ENCODE data around the gene PAQR6. TPM values are rescaled to one million over a fixed set of nuclear protein-coding genes. Genes with fewer than 3 reads are reported as not detected.
A peak's percentile ranks its signal among the peaks of the same experiment; 100 is the strongest.

PAQR6 gene
- total and polyA plus RNA-seq, 4 donors: 0.22 to 0.85 (median 0.49) TPM

- TF ChIP-seq ZBTB33 (IDR thresholded peaks at IDR 0.05) (no peak), TAF1 (conservative IDR thresholded peaks at IDR 0.05) (no peak), HNF4G (IDR thresholded peaks at IDR 0.05) (no peak), HNF4A (conservative IDR thresholded peaks at IDR 0.05) (no peak), REST (IDR thresholded peaks at IDR 0.05) (no peak), GABPA (IDR thresholded peaks at IDR 0.05 in 1 of 2, conservative IDR thresholded peaks at IDR 0.05 in 1 of 2) (no peak), SP1 (IDR thresholded peaks at IDR 0.05) (no peak), FOXA1 (IDR thresholded peaks at IDR 0.05) (no peak), RXRA (IDR thresholded peaks at IDR 0.05) (no peak), YY1 (IDR thresholded peaks at IDR 0.05) (no peak), NR2F2 (IDR thresholded peaks at IDR 0.05) (no peak), RAD21 (IDR thresholded peaks at IDR 0.05) (no peak)
- TF ChIP-seq, protein P1, sequence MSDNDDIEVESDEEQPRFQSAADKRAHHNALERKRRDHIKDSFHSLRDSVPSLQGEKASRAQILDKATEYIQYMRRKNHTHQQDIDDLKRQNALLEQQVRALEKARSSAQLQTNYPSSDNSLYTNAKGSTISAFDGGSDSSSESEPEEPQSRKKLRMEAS (IDR thresholded peaks at IDR 0.05): no peak
- no peak overlapping the region for H3K27ac ChIP-seq (ENCODE audit: low read depth in 1 of 2, low read length in 2 of 2)
- peak overlapping the region in 1 of 3 donors; percentile 32 for H3K4me3 ChIP-seq (ENCODE audit: low read depth in 1 of 3, low read length in 3 of 3)
- no peak for DNase-seq (ENCODE audit: low spot score)
- no peaks in the 10 kb centered on the region for H3K9me3 ChIP-seq (ENCODE audit: control insufficient read depth in 4 of 4, low read length in 3 of 4)
- peaks cover 5 to 32% (median 16%) of the 10 kb centered on the region in 4 donors for H3K36me3 ChIP-seq (ENCODE audit: control insufficient read depth in 4 of 4, insufficient read depth in 3 of 4, low read depth in 1 of 4, low read length in 3 of 4)
- no peak overlapping the region for H3K9ac ChIP-seq (ENCODE audit: low read depth in 1 of 2, low read length in 2 of 2)
- no peaks in the 10 kb centered on the region for H3K27me3 ChIP-seq (ENCODE audit: control insufficient read depth in 4 of 4, insufficient read depth in 4 of 4, low read length in 3 of 4)
- peaks cover 4 to 17% (median 9%) of the 10 kb centered on the region in 4 donors for H3K4me1 ChIP-seq (ENCODE audit: control insufficient read depth in 4 of 4, insufficient read depth in 4 of 4, low read length in 3 of 4)
- 46% methylated on average over 10 of the region's 10 CpGs for whole genome bisulfite sequencing
These were observed 1.5 kb downstream of the PAQR6 start for GRCh38 chr1:156246241-156246780.

- H3K4me3 ChIP-seq (ENCODE audit: low read depth in 1 of 3, low read length in 3 of 3): peak overlapping the region in 1 of 3 donors; percentile 32
- H3K9ac ChIP-seq (ENCODE audit: low read depth in 1 of 2, low read length in 2 of 2): no peak overlapping the region
These were observed 2.2 kb downstream of the PAQR6 start for GRCh38 chr1:156245451-156246232.

More at GRCh38 chr1:156245451-156246232, 2.2 kb downstream of the PAQR6 start:
- H3K27ac ChIP-seq (ENCODE audit: low read depth in 1 of 2, low read length in 2 of 2): no peak overlapping the region
- no peaks in the 10 kb centered on the region for H3K27me3 ChIP-seq (ENCODE audit: control insufficient read depth in 4 of 4, insufficient read depth in 4 of 4, low read length in 3 of 4)
- H3K36me3 ChIP-seq (ENCODE audit: control insufficient read depth in 4 of 4, insufficient read depth in 3 of 4, low read depth in 1 of 4, low read length in 3 of 4): peaks cover 2 to 25% (median 12%) of the 10 kb centered on the region in 4 donors
- H3K4me1 ChIP-seq (ENCODE audit: control insufficient read depth in 4 of 4, insufficient read depth in 4 of 4, low read length in 3 of 4): peaks cover 4 to 17% (median 9%) of the 10 kb centered on the region in 4 donors
- WGBS: 4% methylated on average over 69 of the region's 69 CpGs
- H3K9me3 ChIP-seq (ENCODE audit: control insufficient read depth in 4 of 4, low read length in 3 of 4): no peaks in the 10 kb centered on the region
- TF ChIP-seq JUND (IDR thresholded peaks at IDR 0.05): no peak
- no peak for TF ChIP-seq EGR1 (IDR thresholded peaks at IDR 0.05; ENCODE audit: low read depth in 2 of 2)
- TF ChIP-seq RAD21 (IDR thresholded peaks at IDR 0.05): no peak
- no peak for TF ChIP-seq GABPA (IDR thresholded peaks at IDR 0.05 in 1 of 2, conservative IDR thresholded peaks at IDR 0.05 in 1 of 2)
- DNase-seq (ENCODE audit: low spot score): no peak

All from liver (tissue), 9 donors.